GM08714 (cell line): Measurements from ENCODE around the gene NFATC3.

ENCODE experiments used
- H3K4me3 ChIP-seq: fragments of 200-500 bp; sonication (Bioruptor generic); 2 replicates; pipeline ENCODE4 v1.5.1; 2014; ENCODE audit warnings: mild to moderate bottlenecking, low read length, inconsistent platforms
- ZNF274 ChIP-seq: IDR thresholded peaks from 2 replicates; pipeline ENCODE4 v1.6.1; 2012; ENCODE audit warnings: mild to moderate bottlenecking, low read depth, low read length

The NFATC3 gene

GRCh38 chr16:68069511-68070248 lies 15.5 kb upstream of the NFATC3 start:
- no peak overlapping the region; the same call in 1 of the 2 replicates for H3K4me3 ChIP-seq
- no peak for TF ChIP-seq ZNF274

- no peak overlapping the region; the same call in 1 of the 2 replicates for H3K4me3 ChIP-seq
- TF ChIP-seq ZNF274: no peak
These were observed 14.9 kb upstream of the NFATC3 start for GRCh38 chr16:68070249-68070730.

DNA sequence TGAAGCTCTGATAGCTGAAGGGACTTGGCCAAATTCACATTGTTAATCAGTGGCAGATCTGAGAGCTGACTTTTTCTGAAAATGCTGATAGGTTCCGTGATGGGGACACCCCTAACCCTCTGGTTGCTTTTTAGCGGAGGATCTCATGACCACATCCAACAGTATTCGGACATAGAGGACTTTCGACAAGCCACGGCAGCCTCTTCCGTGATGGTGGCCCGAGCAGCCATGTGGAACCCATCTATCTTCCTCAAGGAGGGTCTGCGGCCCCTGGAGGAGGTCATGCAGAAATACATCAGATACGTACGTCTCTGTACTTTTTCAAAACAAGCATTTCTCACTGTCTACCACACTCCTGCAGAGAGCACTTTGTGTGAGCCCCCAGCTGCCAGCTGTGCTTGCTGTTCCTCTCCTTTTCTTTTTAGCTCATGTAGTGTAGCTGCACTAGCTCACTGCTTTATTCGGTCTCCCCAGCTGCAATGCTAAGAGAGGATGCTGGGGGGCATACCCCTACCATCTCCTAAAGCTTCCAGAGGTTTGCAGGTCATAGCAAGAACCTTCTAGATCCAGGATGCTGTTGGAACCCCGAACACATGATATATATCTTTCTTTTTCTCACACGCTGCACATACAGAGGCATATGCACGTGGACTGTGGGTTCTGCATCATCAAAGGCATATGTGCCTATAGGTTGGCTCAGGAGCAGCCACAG lies 14.2 kb upstream of the NFATC3 start:
- H3K4me3 ChIP-seq: no peak overlapping the region; the same call in 1 of the 2 replicates
- TF ChIP-seq ZNF274: no peak

- no peak for TF ChIP-seq ZNF274
- H3K4me3 ChIP-seq: no peak overlapping the region
These were observed 13.7 kb upstream of the NFATC3 start for GRCh38 chr16:68071518-68071901.

- TF ChIP-seq ZNF274: no peak
- H3K4me3 ChIP-seq: no peak overlapping the region
These were observed 13.0 kb upstream of the NFATC3 start for GRCh38 chr16:68072038-68072695.

DNA sequence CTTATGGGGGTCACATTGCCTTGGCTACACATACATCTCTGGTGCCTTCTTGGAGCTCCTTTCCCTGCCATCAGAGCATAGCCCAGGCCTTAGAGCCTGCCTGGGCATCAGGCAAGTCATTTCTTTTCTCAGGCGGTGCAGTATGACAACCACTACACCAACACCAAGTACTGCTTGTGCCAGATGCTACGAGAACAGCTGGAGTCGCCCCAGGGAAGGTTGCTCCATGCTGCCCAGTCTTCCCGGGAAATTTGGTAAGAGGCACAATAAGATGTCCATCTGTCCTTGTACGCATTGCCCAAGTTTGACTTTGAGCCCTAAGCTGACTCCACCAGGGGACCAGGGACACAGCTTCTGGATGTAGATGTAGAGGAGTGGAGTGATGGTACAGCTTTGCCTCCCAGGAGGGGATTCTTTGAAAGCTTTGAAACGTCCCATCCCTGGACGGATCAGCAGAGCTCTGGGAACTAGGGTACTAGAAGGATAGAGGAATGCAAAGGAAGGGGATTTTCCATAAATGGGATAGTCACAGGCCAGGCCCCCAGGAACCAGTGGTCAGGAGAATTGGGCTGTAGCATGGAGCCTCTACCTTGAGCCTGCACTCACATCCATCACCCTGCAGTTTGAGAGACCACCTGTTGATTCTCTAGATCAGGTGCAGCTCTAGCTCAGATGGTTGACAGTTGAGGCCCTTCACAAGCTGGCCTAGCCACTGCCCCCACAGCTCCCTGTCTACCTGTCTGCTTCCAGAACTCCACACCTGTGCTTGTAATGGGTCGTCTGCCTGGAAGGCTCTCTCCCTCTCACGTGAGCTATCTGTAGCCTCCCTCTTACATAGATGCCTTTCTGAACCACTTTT lies 11.0 kb upstream of the NFATC3 start:
- no peak overlapping the region; the same call in 1 of the 2 replicates for H3K4me3 ChIP-seq
- no peak for TF ChIP-seq ZNF274

DNA sequence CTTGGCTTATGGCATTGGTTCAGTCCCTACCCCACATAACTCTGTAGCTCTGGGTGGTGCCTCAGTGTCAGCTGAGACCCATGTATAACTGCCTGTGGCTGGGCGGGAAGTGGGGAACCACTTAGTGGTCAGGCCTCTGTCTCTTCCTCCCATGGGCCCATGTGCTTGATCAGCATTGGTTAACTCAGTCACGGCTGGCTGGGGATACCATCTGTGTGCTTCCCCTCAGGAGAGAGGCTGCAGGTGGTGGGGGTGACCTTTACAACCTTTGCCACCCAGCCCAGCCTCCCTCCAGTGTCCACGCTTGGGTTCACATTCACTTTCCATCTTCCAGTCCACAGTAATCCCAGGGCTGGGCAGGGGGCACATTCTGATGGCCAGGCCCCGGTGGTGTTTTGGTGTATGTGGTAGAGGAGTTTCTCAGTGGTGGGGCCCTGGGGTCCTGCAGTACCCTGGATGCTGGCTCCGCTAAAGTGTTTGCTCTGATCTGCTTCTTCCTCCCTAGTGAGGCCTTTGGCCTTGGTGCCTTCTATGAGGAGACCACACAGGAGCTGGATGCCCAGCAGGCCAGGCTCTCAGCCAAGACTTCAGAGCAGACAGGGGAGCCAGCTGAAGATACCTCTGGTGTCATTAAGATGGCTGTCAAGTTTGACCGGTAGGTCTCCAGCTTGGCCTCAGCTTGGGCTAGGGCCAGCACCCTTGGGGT lies 10.2 kb upstream of the NFATC3 start:
- H3K4me3 ChIP-seq: no peak overlapping the region; the same call in 1 of the 2 replicates
- no peak for TF ChIP-seq ZNF274

GRCh38 chr16:68075980-68076379 lies 9.2 kb upstream of the NFATC3 start:
- no peak for TF ChIP-seq ZNF274
- H3K4me3 ChIP-seq: no peak overlapping the region

GRCh38 chr16:68076560-68076959 lies 8.6 kb upstream of the NFATC3 start:
- TF ChIP-seq ZNF274: no peak
- H3K4me3 ChIP-seq: no peak overlapping the region

- TF ChIP-seq ZNF274: no peak
- no peak overlapping the region for H3K4me3 ChIP-seq
These were observed 7.1 kb upstream of the NFATC3 start for GRCh38 chr16:68077866-68078700.

GRCh38 chr16:68078701-68079375 lies 6.3 kb upstream of the NFATC3 start:
- TF ChIP-seq ZNF274: no peak
- no peak overlapping the region for H3K4me3 ChIP-seq

DNA sequence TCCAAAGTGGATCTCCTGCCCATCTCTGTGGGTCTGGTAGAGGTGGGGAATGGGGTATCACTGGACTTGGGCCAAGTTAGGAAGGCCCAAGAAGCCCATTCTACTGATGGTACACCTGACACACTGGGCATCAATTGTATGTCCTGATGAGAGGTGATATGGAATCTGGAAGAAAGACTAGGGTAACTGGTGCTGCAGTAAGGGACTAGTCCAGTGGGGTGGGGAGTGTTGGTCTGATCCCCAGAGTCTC lies 5.9 kb upstream of the NFATC3 start:
- no peak for TF ChIP-seq ZNF274
- H3K4me3 ChIP-seq: no peak overlapping the region
